Dendritic cell treated with granulocyte-macrophage colony-stimulating factor and Interleukin-4, amounts not matched to agents 40 ng/mL and 50 ng/mL, for 4 days (primary cell): ENCODE measurements around the gene SAMD4A.

ENCODE experiments used
- H3K27ac Mint-ChIP-seq: one replicate; pipeline ENCODE4 v1.8.0; 2022; ENCODE audit warnings: mild to moderate bottlenecking, mixed read lengths
- H3K27me3 Mint-ChIP-seq: one replicate; pipeline ENCODE4 v1.8.0; 2022; ENCODE audit warnings: mild to moderate bottlenecking, mixed read lengths
- H3K36me3 Mint-ChIP-seq: one replicate; pipeline ENCODE4 v1.8.0; 2022; ENCODE audit warnings: low read depth, mixed read lengths
- H3K4me1 Mint-ChIP-seq: one replicate; pipeline ENCODE4 v1.8.0; 2022; ENCODE audit warnings: low read depth, mixed read lengths
- H3K4me3 Mint-ChIP-seq: one replicate; pipeline ENCODE4 v1.8.0; 2022; ENCODE audit warnings: mild to moderate bottlenecking, moderate library complexity, mixed read lengths
- H3K9me3 Mint-ChIP-seq: one replicate; pipeline ENCODE4 v1.8.0; 2022; ENCODE audit warnings: mixed read lengths
- intact Hi-C: fragments of 100-400 bp; cut with micrococcal nuclease; formaldehyde crosslinking; loops from one replicate; pipeline ENCODE4 v1.15.0; 2022

The SAMD4A gene

DNA sequence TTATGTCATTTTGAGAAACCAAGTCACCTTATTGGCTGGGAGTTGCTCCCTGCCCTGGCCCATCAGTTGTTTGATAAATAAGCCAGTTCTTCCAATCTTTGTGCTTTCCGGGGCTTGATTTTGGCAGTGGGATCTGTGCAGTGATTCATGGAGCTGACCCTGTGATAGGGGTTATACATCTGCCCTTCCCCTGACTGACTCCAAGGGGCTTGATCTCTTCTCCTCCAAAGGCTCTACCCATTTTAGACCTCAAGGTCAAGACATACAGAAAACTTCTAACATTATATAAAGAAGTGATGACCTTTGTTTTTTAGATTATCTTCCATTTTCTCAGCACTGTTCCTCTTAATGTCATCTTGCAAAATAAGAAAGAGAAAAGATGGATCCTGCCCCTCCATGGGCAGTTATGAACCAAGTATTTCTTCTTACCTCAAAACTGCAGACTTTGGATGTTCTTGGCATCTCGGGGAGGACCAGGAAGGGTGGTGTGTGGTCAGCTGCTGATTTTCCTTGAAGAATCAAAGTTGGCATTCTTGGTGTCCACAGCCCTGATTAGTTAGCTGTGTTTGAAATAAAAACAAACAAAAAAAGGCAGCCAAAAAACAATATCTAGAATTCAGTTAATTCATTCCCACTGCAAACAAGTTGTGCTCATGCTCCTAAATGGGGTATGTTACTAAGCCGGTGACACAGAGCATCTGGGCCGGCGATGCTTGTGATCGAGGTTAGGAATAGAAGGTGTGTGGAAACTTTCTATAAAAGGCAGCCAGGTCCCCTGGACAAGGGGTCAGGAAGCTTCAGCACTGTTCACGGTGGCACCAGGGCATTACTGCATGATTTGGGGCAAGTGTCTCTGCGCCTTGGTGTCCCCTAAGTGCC, 120.2 kb downstream of the SAMD4A start:
- intact Hi-C loops: no loop called here
- Mint-ChIP-seq H3K36me3 (no peaks in the 10 kb centered on the region), H3K4me3 (no peak overlapping the region)

GRCh38 chr14:54687750-54688119, 120.8 kb downstream of the SAMD4A start:
- Mint-ChIP-seq H3K36me3 (no peaks in the 10 kb centered on the region), H3K9me3 (no peaks in the 10 kb centered on the region), H3K27ac (no peak overlapping the region), H3K4me3 (no peak overlapping the region), H3K4me1 (peaks cover 30% of the 10 kb centered on the region), H3K27me3 (peaks cover 8% of the 10 kb centered on the region)
- intact Hi-C loops: no loop called here

More for the DNA sequence above, 120.2 kb downstream of the SAMD4A start:
- Mint-ChIP-seq H3K9me3 (no peaks in the 10 kb centered on the region), H3K4me1 (peaks cover 24% of the 10 kb centered on the region), H3K27ac (no peak overlapping the region), H3K27me3 (peaks cover 8% of the 10 kb centered on the region)

GRCh38 chr14:54688229-54688628, 121.3 kb downstream of the SAMD4A start:
- intact Hi-C loops: no loop called here
- Mint-ChIP-seq H3K9me3 (no peaks in the 10 kb centered on the region), H3K4me1 (peaks cover 30% of the 10 kb centered on the region), H3K27ac (no peak overlapping the region), H3K36me3 (no peaks in the 10 kb centered on the region), H3K4me3 (no peak overlapping the region), H3K27me3 (peaks cover 8% of the 10 kb centered on the region)

DNA sequence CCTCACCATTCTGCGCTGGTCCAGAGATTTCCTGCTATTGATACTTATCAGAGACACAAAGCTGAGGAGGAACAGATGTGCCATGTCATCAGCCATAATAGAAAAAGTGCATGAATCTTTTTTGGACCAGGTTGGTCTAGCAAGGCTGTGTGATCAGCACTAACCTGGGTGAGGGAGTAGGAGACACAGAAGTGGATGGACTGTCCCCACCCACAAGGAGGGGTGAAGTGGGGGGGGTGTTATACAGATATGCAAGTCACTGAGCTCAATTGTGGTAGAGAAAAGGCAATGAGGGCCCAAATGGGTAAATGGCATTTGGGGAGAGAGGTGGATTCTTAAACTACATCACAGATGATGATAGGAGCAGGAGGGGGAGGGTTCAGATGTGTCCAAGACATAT, 123.0 kb downstream of the SAMD4A start:
- intact Hi-C loops: loop anchor here (5.0 kb wide), 1 partner anchor 82 kb away; no protein-coding TSS in a partner anchor
- Mint-ChIP-seq H3K4me3 (no peak overlapping the region), H3K27me3 (peaks cover 13% of the 10 kb centered on the region), H3K9me3 (no peaks in the 10 kb centered on the region), H3K27ac (no peak overlapping the region), H3K36me3 (no peaks in the 10 kb centered on the region), H3K4me1 (peaks cover 24% of the 10 kb centered on the region)

DNA sequence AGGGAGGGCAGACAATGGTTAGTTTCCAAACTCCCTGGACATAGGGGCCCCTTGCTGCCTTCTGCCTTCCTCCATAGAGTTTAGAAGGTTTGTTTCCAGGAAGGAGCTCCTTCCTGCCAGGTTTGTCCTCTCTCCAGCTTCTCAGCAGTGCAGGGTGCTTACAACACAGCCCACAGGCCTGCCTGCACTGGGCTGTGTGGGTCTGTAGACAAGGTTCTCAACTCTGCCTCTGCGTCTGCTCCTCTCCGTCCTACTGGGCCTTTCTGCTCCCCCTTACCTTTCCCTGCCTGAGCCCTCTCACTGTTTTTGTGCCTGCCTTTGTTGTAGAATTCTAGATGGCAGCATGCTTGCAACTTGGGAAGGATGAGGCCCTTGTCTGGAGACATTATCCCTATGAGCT, 124.0 kb downstream of the SAMD4A start:
- H3K27me3 Mint-ChIP-seq: peaks cover 13% of the 10 kb centered on the region
- H3K36me3 Mint-ChIP-seq: no peaks in the 10 kb centered on the region
- no peak overlapping the region for H3K4me3 Mint-ChIP-seq
- no peaks in the 10 kb centered on the region for H3K9me3 Mint-ChIP-seq
- intact Hi-C loops: loop anchor here (1.0 to 5.0 kb wide), 2 partner anchors 81 to 127 kb away; no protein-coding TSS in a partner anchor
- peaks cover 19% of the 10 kb centered on the region for H3K4me1 Mint-ChIP-seq
- H3K27ac Mint-ChIP-seq: no peak overlapping the region

DNA sequence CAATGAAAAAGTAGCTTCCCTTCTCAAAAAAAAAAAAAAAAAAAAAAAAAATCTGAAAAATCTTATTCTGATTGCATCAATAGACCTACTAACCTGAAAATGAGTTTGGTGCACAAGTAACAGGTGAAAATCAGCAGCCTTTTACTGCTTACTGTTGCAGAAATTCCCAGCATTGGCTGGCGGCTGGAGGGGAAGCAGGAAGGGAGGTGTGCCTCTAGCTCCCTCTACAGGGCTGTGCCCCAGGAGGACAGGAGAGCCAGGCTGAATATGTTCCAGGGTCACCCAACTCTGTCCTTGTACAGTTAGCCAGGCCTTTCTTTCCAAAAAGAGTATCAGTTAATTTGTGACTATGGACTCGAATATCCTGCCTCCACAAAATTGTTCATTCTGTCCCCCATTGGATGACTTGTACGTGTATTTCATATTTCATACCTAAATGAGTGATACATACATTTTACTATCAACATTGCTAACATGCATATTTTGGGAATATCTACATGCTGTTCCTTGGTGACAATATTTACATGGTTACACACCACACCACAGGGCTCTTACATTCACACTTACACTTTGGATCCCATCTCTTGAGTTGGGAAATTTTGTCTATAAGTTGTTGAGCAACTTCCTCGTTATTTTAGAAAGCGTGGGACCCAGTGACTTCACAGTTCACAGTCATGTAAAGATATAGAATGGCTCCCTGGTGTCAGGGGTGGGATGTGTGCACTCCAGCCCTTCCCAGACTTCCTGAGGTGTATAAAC, 124.8 kb downstream of the SAMD4A start:
- peaks cover 13% of the 10 kb centered on the region for H3K27me3 Mint-ChIP-seq

GRCh38 chr14:54692284-54692772, 125.4 kb downstream of the SAMD4A start:
- Mint-ChIP-seq H3K36me3 (no peaks in the 10 kb centered on the region), H3K4me1 (peaks cover 10% of the 10 kb centered on the region), H3K27ac (no peak overlapping the region), H3K27me3 (peaks cover 9% of the 10 kb centered on the region), H3K9me3 (no peaks in the 10 kb centered on the region), H3K4me3 (no peak overlapping the region)
- intact Hi-C loops: loop anchor here (5.0 kb wide), 1 partner anchor 80 kb away; no protein-coding TSS in a partner anchor

More for the DNA sequence above, 124.8 kb downstream of the SAMD4A start:
- intact Hi-C loops: loop anchor here (1.0 to 5.0 kb wide), 2 partner anchors 81 to 127 kb away; no protein-coding TSS in a partner anchor
- no peak overlapping the region for H3K27ac Mint-ChIP-seq
- H3K4me1 Mint-ChIP-seq: peaks cover 14% of the 10 kb centered on the region
- no peak overlapping the region for H3K4me3 Mint-ChIP-seq
- H3K36me3 Mint-ChIP-seq: no peaks in the 10 kb centered on the region
- H3K9me3 Mint-ChIP-seq: no peaks in the 10 kb centered on the region

GRCh38 chr14:54693761-54694160, 126.8 kb downstream of the SAMD4A start:
- H3K27ac Mint-ChIP-seq: no peak overlapping the region
- H3K9me3 Mint-ChIP-seq: no peaks in the 10 kb centered on the region
- no peaks in the 10 kb centered on the region for H3K36me3 Mint-ChIP-seq
- peaks cover 14% of the 10 kb centered on the region for H3K4me1 Mint-ChIP-seq
- intact Hi-C loops: loop anchor here (5.0 kb wide), 1 partner anchor 79 kb away; no protein-coding TSS in a partner anchor
- H3K27me3 Mint-ChIP-seq: peaks cover 7% of the 10 kb centered on the region
- no peak overlapping the region for H3K4me3 Mint-ChIP-seq

GRCh38 chr14:54695196-54695595, 128.3 kb downstream of the SAMD4A start:
- Mint-ChIP-seq H3K4me1 (peaks cover 14% of the 10 kb centered on the region), H3K36me3 (no peaks in the 10 kb centered on the region), H3K27ac (no peak overlapping the region), H3K9me3 (no peaks in the 10 kb centered on the region), H3K27me3 (peaks cover 9% of the 10 kb centered on the region), H3K4me3 (no peak overlapping the region)
- intact Hi-C loops: no loop called here

DNA sequence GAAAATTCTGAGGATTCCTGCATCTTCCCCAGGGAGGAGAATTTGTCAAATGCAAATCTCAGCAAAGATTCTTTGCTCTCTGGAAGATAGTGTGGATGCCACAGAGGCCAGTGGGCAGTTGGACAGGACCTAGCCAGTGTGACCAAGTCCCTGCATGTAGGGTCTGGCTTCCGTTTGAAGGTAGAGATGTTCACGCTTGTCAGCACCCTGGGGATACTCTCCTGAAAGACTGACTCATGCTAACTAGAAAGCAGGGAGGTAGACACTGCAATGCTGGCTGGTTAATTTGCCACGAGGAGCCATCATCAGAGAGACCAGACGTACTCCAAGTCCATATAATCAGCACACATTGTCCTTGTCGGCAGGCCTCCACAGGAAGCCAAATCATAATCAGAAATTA, 130.1 kb downstream of the SAMD4A start:
- H3K9me3 Mint-ChIP-seq: no peaks in the 10 kb centered on the region
- no peaks in the 10 kb centered on the region for H3K36me3 Mint-ChIP-seq
- H3K27me3 Mint-ChIP-seq: peaks cover 7% of the 10 kb centered on the region
- H3K27ac Mint-ChIP-seq: no peak overlapping the region
- H3K4me1 Mint-ChIP-seq: peaks cover 11% of the 10 kb centered on the region
- H3K4me3 Mint-ChIP-seq: no peak overlapping the region
- intact Hi-C loops: no loop called here

- H3K4me1 Mint-ChIP-seq: peaks cover 4% of the 10 kb centered on the region
- H3K4me3 Mint-ChIP-seq: no peak overlapping the region
- no peaks in the 10 kb centered on the region for H3K9me3 Mint-ChIP-seq
- H3K36me3 Mint-ChIP-seq: no peaks in the 10 kb centered on the region
- no peak overlapping the region for H3K27ac Mint-ChIP-seq
- H3K27me3 Mint-ChIP-seq: peaks cover 7% of the 10 kb centered on the region
- intact Hi-C loops: no loop called here
These were observed 130.9 kb downstream of the SAMD4A start for GRCh38 chr14:54697803-54698202.

DNA sequence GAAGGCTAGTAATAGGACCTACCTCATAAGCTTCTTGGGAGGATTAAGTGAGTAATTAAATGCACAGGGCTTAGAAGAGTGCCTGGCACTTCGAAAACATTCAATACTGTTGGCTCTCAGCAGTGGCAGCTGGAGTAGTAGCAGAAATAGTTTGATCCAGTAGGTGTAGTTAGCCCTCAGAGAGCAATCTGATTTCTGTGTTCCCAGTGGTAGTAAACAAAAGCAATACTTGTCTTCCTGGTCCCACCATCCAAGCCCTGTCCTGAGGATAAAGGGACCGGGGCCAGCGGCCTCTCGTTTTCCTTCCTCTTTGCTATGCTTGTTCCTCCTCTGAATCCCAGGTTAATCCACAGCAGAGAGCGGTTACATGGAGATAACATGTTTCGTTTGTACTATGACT, 131.6 kb downstream of the SAMD4A start:
- H3K9me3 Mint-ChIP-seq: no peaks in the 10 kb centered on the region
- H3K36me3 Mint-ChIP-seq: no peaks in the 10 kb centered on the region
- H3K4me1 Mint-ChIP-seq: peaks cover 4% of the 10 kb centered on the region
- intact Hi-C loops: no loop called here
- H3K4me3 Mint-ChIP-seq: no peak overlapping the region
- no peak overlapping the region for H3K27ac Mint-ChIP-seq
- H3K27me3 Mint-ChIP-seq: peaks cover 7% of the 10 kb centered on the region

DNA sequence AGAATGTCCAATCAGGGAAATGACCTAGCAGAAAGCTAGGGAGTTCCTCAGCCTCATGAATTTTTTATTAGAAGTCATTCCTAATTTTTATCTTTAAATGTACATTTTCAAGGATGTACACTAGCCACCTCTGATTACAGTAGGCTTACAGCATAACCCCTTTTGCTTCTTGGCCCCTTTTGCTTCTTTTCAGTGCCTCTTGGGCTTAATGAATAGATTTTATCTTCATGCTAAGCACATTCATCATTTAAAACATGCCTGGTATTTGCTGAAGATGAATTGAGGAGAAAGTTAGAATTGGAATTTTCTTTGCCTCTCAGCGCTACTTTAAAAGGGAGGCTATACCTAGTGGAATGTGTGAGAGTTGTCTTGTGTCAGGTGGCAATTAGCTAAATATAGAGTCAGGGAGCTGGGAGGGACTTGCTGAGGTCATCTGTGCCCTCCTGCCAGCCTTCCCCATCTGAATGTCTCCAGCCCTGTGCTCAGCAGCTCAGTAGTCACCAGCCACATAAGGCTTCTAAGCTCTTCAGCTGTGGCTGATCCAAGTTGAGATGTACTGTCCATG, 132.1 kb downstream of the SAMD4A start:
- no peak overlapping the region for H3K27ac Mint-ChIP-seq
- H3K4me1 Mint-ChIP-seq: peaks cover 4% of the 10 kb centered on the region
- no peak overlapping the region for H3K4me3 Mint-ChIP-seq
- no peaks in the 10 kb centered on the region for H3K36me3 Mint-ChIP-seq
- H3K27me3 Mint-ChIP-seq: peaks cover 5% of the 10 kb centered on the region
- intact Hi-C loops: no loop called here
- no peaks in the 10 kb centered on the region for H3K9me3 Mint-ChIP-seq

- no peaks in the 10 kb centered on the region for H3K9me3 Mint-ChIP-seq
- intact Hi-C loops: no loop called here
- H3K36me3 Mint-ChIP-seq: no peaks in the 10 kb centered on the region
- peaks cover 4% of the 10 kb centered on the region for H3K4me1 Mint-ChIP-seq
- H3K4me3 Mint-ChIP-seq: no peak overlapping the region
- H3K27ac Mint-ChIP-seq: no peak overlapping the region
- H3K27me3 Mint-ChIP-seq: peaks cover 3% of the 10 kb centered on the region
These were observed 132.8 kb downstream of the SAMD4A start for GRCh38 chr14:54699735-54700134.
